IPS-20b (cell line): ENCODE measurements around the gene METTL26.

Experiments
- H3K27ac ChIP-seq: one replicate; pipeline ENCODE4 v1.5.1; 2013; ENCODE audit warnings: low read length
- H3K27me3 ChIP-seq: 2 replicates; pipeline ENCODE4 v1.6.1; 2013; ENCODE audit warnings: mild to moderate bottlenecking, low read length, inconsistent platforms; ENCODE audit not compliant: insufficient read depth
- H3K36me3 ChIP-seq: 2 replicates; pipeline ENCODE4 v1.6.1; 2013; ENCODE audit warnings: low read depth, mild to moderate bottlenecking, inconsistent platforms, low read length, moderate library complexity; ENCODE audit not compliant: insufficient read depth
- H3K4me1 ChIP-seq: 2 replicates; pipeline ENCODE4 v1.6.1; 2013; ENCODE audit warnings: mild to moderate bottlenecking, control low read depth, inconsistent platforms, low read length, moderate library complexity; ENCODE audit not compliant: insufficient read depth
- H3K4me3 ChIP-seq: 2 replicates; pipeline ENCODE4 v1.5.1; 2013; ENCODE audit warnings: mild to moderate bottlenecking, low read length, inconsistent platforms
- H3K9ac ChIP-seq: 2 replicates; pipeline ENCODE4 v1.6.1; 2013; ENCODE audit warnings: low read depth, mild to moderate bottlenecking, inconsistent platforms, low read length, moderate library complexity
- H3K9me3 ChIP-seq: 2 replicates; pipeline ENCODE4 v1.6.1; 2013; ENCODE audit warnings: mild to moderate bottlenecking, low read depth, low read length, inconsistent platforms; ENCODE audit not compliant: insufficient read depth

Gene METTL26

DNA sequence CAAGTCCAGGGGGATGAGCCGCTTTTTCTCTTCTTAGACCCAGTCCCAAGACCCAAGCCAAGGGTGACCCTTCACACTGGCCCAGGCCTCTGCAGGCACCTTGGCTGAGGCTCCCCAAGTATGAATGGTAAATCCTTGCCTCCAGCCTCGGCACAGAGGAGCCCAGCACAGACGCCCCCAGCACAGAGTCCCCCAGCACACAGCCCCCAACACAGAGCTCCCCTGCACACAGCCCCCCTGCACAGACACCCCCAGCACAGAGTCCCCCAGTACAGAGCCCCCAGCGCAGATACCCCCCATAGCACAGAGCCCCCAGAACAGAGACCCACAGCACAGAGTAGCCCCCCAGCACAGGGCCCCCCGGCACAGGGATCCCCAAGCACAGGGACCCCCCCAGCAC is 4.5 kb upstream of the METTL26 start:
- Histone ChIP-seq H3K9ac (no peak overlapping the region), H3K9me3 (no peaks in the 10 kb centered on the region), H3K4me1 (no peaks in the 10 kb centered on the region; the same call in 1 of the 2 replicates), H3K27ac (no peak overlapping the region), H3K36me3 (no peaks in the 10 kb centered on the region), H3K4me3 (no peak overlapping the region), H3K27me3 (peaks cover 9% of the 10 kb centered on the region)

GRCh38 chr16:638836-639235 is 2.7 kb upstream of the METTL26 start:
- no peaks in the 10 kb centered on the region; the same call in 1 of the 2 replicates for H3K4me1 ChIP-seq
- H3K36me3 ChIP-seq, result no peaks in the 10 kb centered on the region
- H3K4me3 ChIP-seq, result no peak overlapping the region
- H3K27me3 ChIP-seq, result peaks cover 9% of the 10 kb centered on the region
- H3K9me3 ChIP-seq, result no peaks in the 10 kb centered on the region
- no peak overlapping the region for H3K27ac ChIP-seq
- no peak overlapping the region for H3K9ac ChIP-seq

- H3K27me3 ChIP-seq, result peaks cover 8% of the 10 kb centered on the region
- H3K4me1 ChIP-seq, result no peaks in the 10 kb centered on the region; the same call in 1 of the 2 replicates
- H3K9ac ChIP-seq, result no peak overlapping the region; the same call in 1 of the 2 replicates
- no peaks in the 10 kb centered on the region for H3K36me3 ChIP-seq
- H3K27ac ChIP-seq, result no peak overlapping the region
- H3K4me3 ChIP-seq, result no peak overlapping the region
- H3K9me3 ChIP-seq, result no peaks in the 10 kb centered on the region
These were observed 2.0 kb upstream of the METTL26 start for GRCh38 chr16:638034-638543.

DNA sequence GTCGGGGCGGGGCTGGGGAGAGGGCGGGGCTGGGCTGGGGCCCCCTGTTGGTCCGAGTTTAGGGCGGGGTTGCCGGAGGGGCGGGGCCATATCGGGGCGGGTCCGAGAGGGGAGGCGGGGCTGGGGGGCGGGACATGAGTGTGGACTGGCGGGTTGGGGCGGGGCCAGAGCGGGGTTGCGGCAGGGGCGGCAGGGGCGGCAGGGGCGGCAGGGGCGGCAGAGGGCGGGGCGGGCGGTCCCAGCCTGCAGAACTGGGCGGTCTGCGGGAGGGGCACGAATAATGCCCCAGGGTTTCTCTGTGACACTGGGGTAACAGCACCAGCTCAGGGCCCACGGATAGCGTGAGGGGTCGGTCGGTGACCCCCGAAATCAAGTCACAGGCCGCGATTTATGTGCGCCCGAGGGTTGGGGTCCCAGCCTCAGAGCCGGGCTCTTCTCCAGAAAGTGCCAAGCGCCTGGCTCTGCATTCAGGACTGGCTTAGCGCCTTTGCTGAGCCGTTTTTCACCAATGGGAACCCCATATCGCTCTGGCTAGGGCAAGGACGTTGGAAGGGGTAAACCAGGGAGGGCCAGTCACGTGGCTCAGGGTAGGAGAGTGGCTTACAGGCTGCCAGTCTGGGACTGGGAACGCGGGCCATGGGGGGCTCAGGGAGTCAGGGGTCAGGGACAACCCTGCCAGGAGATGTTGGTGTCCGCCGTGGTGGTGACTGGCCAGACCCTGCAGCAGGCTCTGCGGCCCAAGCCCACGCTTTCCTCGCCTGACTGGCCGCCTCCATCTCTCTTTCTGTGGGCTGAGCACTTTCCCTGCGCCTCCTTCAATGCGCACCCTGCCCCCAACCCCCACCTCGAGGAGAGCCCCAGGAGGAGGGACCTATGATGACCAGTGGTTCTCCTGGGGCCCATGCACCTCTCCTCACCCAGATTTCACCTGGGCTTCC is 1.2 kb upstream of the METTL26 start:
- H3K27me3 ChIP-seq, result peaks cover under 1% of the 10 kb centered on the region; the same call in 1 of the 2 replicates
- no peak overlapping the region; the same call in 1 of the 2 replicates for H3K9ac ChIP-seq
- H3K36me3 ChIP-seq, result no peaks in the 10 kb centered on the region
- H3K9me3 ChIP-seq, result no peaks in the 10 kb centered on the region
- H3K4me3 ChIP-seq, result peak overlapping the region; percentile 86; the same call in 1 of the 2 replicates
- H3K27ac ChIP-seq, result no peak overlapping the region
- H3K4me1 ChIP-seq, result no peaks in the 10 kb centered on the region; the same call in 1 of the 2 replicates

DNA sequence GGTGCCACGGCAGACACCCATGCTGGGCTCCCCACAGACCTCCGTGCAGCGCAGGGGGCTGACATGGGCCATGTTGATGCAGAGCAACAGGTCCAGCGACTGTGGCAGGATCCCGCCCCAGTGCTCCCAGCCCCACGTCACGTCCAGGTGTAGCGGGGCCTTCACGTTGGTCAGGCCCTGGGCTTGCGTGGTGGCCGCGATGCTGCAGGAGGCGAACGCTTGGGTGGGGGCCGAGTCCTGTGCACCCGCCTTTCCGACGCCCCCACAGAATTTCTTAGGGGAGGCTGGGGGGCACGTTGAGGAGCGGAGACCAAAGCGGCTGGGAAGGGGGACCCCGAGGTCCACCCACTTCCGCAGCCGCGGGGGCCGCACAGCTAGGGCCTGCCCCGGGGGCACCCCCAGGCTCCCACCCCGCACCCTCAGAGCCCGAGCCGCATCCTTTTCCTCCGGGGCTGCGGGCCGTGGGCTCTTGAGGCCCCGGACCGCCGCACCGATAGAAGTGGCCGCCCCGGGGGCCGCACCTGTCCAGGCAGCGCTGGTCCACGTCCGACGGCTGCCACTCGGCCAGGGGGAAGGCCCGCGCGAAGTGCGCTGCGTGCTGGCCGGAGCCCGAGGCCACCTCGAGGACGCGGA is 416 bp downstream of the METTL26 start:
- peak overlapping the region; percentile 86 for H3K4me3 ChIP-seq
- no peak overlapping the region for H3K27ac ChIP-seq
- no peaks in the 10 kb centered on the region for H3K27me3 ChIP-seq
- H3K36me3 ChIP-seq, result no peaks in the 10 kb centered on the region
- no peaks in the 10 kb centered on the region for H3K9me3 ChIP-seq
- H3K9ac ChIP-seq, result peak overlapping the region; percentile 79; the same call in 1 of the 2 replicates
- H3K4me1 ChIP-seq, result no peaks in the 10 kb centered on the region; the same call in 1 of the 2 replicates

DNA sequence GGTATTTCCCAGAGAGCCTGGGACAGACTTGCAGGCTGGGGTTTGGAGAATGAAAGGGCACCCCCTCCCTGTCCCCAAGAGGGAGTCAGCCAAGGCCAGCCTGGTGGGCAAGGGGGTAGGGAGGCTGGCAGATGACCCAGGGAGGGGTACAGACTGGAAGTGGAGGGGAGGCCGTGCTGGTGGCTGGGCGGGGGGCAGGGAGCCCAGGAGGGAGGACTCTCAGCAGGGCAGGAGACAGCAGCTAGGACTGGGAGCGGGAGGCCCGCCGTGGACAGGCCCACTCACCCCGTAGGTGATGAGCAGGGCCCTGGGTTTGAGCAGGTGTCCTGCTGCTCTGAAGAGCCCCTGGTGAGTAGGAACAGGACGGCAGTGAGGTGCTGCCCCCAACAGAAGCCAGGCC is 1.1 kb downstream of the METTL26 start:
- no peaks in the 10 kb centered on the region for H3K36me3 ChIP-seq
- no peak overlapping the region for H3K9ac ChIP-seq
- peaks cover 5% of the 10 kb centered on the region; the same call in 1 of the 2 replicates for H3K4me1 ChIP-seq
- H3K27ac ChIP-seq, result no peak overlapping the region
- H3K9me3 ChIP-seq, result no peaks in the 10 kb centered on the region
- H3K4me3 ChIP-seq, result no peak overlapping the region; the same call in 1 of the 2 replicates
- H3K27me3 ChIP-seq, result no peaks in the 10 kb centered on the region

- H3K27me3 ChIP-seq, result no peaks in the 10 kb centered on the region
- no peak overlapping the region for H3K4me3 ChIP-seq
- H3K36me3 ChIP-seq, result no peaks in the 10 kb centered on the region
- peaks cover 10% of the 10 kb centered on the region; the same call in 1 of the 2 replicates for H3K4me1 ChIP-seq
- no peak overlapping the region for H3K9ac ChIP-seq
- no peak overlapping the region for H3K27ac ChIP-seq
- no peaks in the 10 kb centered on the region for H3K9me3 ChIP-seq
These were observed 1.9 kb downstream of the METTL26 start for GRCh38 chr16:634051-634670.

- Histone ChIP-seq H3K27me3 (no peaks in the 10 kb centered on the region), H3K27ac (no peak overlapping the region), H3K4me1 (peaks cover 12% of the 10 kb centered on the region; the same call in 1 of the 2 replicates), H3K4me3 (no peak overlapping the region), H3K36me3 (no peaks in the 10 kb centered on the region), H3K9ac (no peak overlapping the region), H3K9me3 (no peaks in the 10 kb centered on the region)
These were observed 2.6 kb downstream of the METTL26 start for GRCh38 chr16:633336-634050.

DNA sequence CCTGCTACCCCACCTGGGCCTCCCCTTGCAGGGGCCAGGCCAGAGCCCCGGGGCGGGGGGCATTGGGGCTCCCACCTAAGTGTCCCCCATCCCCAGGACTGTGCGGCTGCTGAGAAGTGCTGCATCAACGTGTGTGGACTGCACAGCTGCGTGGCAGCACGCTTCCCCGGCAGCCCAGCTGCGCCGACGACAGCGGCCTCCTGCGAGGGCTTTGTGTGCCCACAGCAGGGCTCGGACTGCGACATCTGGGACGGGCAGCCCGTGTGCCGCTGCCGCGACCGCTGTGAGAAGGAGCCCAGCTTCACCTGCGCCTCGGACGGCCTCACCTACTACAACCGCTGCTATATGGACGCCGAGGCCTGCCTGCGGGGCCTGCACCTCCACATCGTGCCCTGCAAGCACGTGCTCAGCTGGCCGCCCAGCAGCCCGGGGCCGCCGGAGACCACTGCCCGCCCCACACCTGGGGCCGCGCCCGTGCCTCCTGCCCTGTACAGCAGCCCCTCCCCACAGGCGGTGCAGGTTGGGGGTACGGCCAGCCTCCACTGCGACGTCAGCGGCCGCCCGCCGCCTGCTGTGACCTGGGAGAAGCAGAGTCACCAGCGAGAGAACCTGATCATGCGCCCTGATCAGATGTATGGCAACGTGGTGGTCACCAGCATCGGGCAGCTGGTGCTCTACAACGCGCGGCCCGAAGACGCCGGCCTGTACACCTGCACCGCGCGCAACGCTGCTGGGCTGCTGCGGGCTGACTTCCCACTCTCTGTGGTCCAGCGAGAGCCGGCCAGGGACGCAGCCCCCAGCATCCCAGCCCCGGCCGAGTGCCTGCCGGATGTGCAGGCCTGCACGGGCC is 3.4 kb downstream of the METTL26 start:
- Histone ChIP-seq H3K36me3 (no peaks in the 10 kb centered on the region), H3K4me1 (peaks cover 12% of the 10 kb centered on the region; the same call in 1 of the 2 replicates), H3K27me3 (no peaks in the 10 kb centered on the region), H3K9me3 (no peaks in the 10 kb centered on the region), H3K27ac (no peak overlapping the region), H3K9ac (no peak overlapping the region), H3K4me3 (no peak overlapping the region)

GRCh38 chr16:631808-632358 is 4.2 kb downstream of the METTL26 start:
- H3K36me3 ChIP-seq, result no peaks in the 10 kb centered on the region
- H3K27me3 ChIP-seq, result no peaks in the 10 kb centered on the region
- H3K27ac ChIP-seq, result no peak overlapping the region
- no peaks in the 10 kb centered on the region for H3K9me3 ChIP-seq
- H3K9ac ChIP-seq, result no peak overlapping the region
- H3K4me1 ChIP-seq, result peaks cover 12% of the 10 kb centered on the region; the same call in 1 of the 2 replicates
- H3K4me3 ChIP-seq, result no peak overlapping the region
